PFSK-1 (cell line): ENCODE measurements around the gene ACTR5.

ENCODE experiments used
- FOXP2 ChIP-seq: optimal IDR thresholded peaks from 2 replicates; pipeline ENCODE3; 2011; ENCODE audit warnings: borderline replicate concordance, control low read depth, inconsistent platforms; ENCODE audit not compliant: insufficient read depth; ENCODE audit errors: extremely low read length, extremely low read depth
- POLR2AphosphoS5 ChIP-seq: IDR thresholded peaks from 2 replicates; pipeline ENCODE4 v1.6.1; 2012; ENCODE audit warnings: low read depth, mild to moderate bottlenecking, control low read depth, low read length, moderate library complexity
- SIN3A ChIP-seq: IDR thresholded peaks from 2 replicates; pipeline ENCODE4 v1.6.1; 2012; ENCODE audit warnings: mild to moderate bottlenecking, low read length, moderate library complexity, borderline replicate concordance; ENCODE audit not compliant: insufficient read depth
- TAF1 ChIP-seq: IDR thresholded peaks from 2 replicates; pipeline ENCODE4 v1.6.1; 2012; ENCODE audit warnings: low read length, control low read depth, borderline replicate concordance; ENCODE audit not compliant: insufficient read depth
- TF ChIP-seq, protein P1 (sequence below), 2 experiments: IDR thresholded peaks; 2 replicates each; pipeline versions ENCODE4 v1.6.1 to v1.8.0; 2011 to 2012; ENCODE audit warnings: low read depth in 2 of 2, low read length in 2 of 2, control low read depth in 1 of 2, inconsistent platforms in 1 of 2, mild to moderate bottlenecking in 1 of 2, moderate library complexity in 1 of 2; ENCODE audit not compliant: insufficient read depth in 1 of 2

Gene ACTR5

GRCh38 chr20:38751360-38751976, 3.2 kb downstream of the ACTR5 start:
- TF ChIP-seq TAF1: no peak
- TF ChIP-seq SIN3A: no peak
- no peak for TF ChIP-seq FOXP2
- TF ChIP-seq, protein P1, sequence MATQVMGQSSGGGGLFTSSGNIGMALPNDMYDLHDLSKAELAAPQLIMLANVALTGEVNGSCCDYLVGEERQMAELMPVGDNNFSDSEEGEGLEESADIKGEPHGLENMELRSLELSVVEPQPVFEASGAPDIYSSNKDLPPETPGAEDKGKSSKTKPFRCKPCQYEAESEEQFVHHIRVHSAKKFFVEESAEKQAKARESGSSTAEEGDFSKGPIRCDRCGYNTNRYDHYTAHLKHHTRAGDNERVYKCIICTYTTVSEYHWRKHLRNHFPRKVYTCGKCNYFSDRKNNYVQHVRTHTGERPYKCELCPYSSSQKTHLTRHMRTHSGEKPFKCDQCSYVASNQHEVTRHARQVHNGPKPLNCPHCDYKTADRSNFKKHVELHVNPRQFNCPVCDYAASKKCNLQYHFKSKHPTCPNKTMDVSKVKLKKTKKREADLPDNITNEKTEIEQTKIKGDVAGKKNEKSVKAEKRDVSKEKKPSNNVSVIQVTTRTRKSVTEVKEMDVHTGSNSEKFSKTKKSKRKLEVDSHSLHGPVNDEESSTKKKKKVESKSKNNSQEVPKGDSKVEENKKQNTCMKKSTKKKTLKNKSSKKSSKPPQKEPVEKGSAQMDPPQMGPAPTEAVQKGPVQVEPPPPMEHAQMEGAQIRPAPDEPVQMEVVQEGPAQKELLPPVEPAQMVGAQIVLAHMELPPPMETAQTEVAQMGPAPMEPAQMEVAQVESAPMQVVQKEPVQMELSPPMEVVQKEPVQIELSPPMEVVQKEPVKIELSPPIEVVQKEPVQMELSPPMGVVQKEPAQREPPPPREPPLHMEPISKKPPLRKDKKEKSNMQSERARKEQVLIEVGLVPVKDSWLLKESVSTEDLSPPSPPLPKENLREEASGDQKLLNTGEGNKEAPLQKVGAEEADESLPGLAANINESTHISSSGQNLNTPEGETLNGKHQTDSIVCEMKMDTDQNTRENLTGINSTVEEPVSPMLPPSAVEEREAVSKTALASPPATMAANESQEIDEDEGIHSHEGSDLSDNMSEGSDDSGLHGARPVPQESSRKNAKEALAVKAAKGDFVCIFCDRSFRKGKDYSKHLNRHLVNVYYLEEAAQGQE (IDR thresholded peaks at IDR 0.05; ENCODE audit: insufficient read depth in 1 of 2, low read depth in 2 of 2, low read length in 2 of 2): no peak
- no peak for TF ChIP-seq POLR2AphosphoS5

DNA sequence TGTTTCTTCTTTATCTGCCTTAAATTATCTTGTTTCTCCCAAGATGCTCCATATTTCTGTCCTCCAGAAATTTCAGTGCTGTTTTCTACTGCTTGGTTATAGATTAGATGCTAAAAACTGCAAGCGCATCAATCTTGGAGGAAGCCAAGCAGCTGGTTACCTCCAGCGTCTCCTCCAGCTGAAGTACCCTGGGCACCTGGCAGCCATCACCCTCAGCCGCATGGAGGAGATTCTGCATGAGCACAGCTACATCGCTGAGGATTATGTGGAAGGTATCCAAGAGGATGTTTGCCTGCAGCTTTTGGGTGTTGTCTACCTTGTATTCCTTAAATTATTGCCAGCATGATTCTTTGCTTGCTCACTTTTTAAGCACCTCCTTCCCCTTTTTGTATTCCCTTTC, 3.8 kb downstream of the ACTR5 start:
- TF ChIP-seq TAF1: no peak
- no peak for TF ChIP-seq SIN3A
- TF ChIP-seq, protein P1 (IDR thresholded peaks at IDR 0.05; ENCODE audit: insufficient read depth in 1 of 2, low read depth in 2 of 2, low read length in 2 of 2): no peak

- TF ChIP-seq, protein P1 (IDR thresholded peaks at IDR 0.05; ENCODE audit: insufficient read depth in 1 of 2, low read depth in 2 of 2, low read length in 2 of 2): no peak
- TF ChIP-seq FOXP2 (no peak), POLR2AphosphoS5 (no peak), SIN3A (no peak)
Observed at GRCh38 chr20:38754924-38755323, 6.7 kb downstream of the ACTR5 start.

DNA sequence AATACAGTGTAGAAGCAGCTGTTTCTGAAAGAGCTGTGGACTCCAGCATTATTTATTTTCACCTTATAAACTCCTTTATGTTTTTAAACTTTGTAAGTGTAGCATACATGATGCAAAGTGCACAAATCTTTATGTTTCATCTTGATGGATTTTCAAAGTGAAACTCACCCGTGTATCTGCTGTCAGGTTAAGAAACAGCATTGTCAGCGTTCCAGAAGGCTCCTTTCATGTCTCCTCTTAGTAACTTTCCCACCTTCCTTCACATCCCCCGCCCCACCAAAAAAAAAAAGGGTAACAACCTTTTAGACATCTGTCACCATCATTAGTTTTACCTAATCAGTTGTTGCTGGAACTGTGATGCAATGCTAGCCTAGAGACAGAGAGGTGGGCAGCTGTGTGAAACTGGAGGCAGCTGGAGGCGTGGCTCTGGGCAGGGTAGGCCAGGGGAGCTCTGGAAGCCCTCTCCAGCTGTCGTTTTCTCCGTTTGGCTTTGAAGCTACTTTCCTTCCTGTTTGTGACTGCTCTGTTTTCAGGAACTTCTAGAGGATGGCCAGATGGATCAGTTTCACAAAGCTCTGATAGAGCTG, 7.2 kb downstream of the ACTR5 start:
- TF ChIP-seq FOXP2: no peak
- TF ChIP-seq SIN3A: no peak
- no peak for TF ChIP-seq POLR2AphosphoS5
- TF ChIP-seq, protein P1 (IDR thresholded peaks at IDR 0.05; ENCODE audit: insufficient read depth in 1 of 2, low read depth in 2 of 2, low read length in 2 of 2): no peak
- TF ChIP-seq TAF1: no peak
